H1 (cell line): ENCODE results near the gene RPTOR. TPM values are rescaled to one million over a fixed set of nuclear protein-coding genes. Genes with fewer than 3 reads are reported as not detected.

Experiments used
- CTCF ChIA-PET: fragments of 300-600 bp; sonication (Branson Sonifier 250); formaldehyde crosslinking; loops from one replicate; lab custom pipeline; 2021; ENCODE audit not compliant: partially characterized antibody; lab: Charles Lee
- POLR2A ChIA-PET: fragments of 300-600 bp; sonication (Branson Sonifier 250); formaldehyde crosslinking; loops from one replicate; lab custom pipeline; 2021; ENCODE audit warnings: inconsistent platforms; ENCODE audit not compliant: partially characterized antibody; lab: Charles Lee
- DNase-seq, 2 experiments: peaks; one replicate each; pipeline versions ENCODE4 v3.0.0 to v3.0.0-alpha.2; 2010 to 2022; ENCODE audit warnings: low spot score in 2 of 2, low read depth in 1 of 2, mixed read lengths in 1 of 2
- FAIRE-seq: peaks from 2 replicates; lab custom pipeline; 2011; peaks lifted over from hg19 to GRCh38; lab: Jason Lieb, UNC
- H2AFZ ChIP-seq: 2 replicates; pipeline ENCODE4 v1.8.1; 2012; ENCODE audit warnings: low read length, inconsistent platforms
- H2AK5ac ChIP-seq: 2 replicates; pipeline ENCODE4 v1.6.1; 2013; ENCODE audit warnings: low read depth, low read length
- H2BK120ac ChIP-seq: replicated peaks from 2 replicates; pipeline ENCODE3; 2013; ENCODE audit warnings: low read depth, low read length, inconsistent platforms
- H2BK12ac ChIP-seq: 2 replicates; pipeline ENCODE4 v1.6.1; 2013; ENCODE audit warnings: low read depth, low read length
- H2BK15ac ChIP-seq: 2 replicates; pipeline ENCODE4 v1.6.1; 2013; ENCODE audit warnings: low read length
- H2BK20ac ChIP-seq: 2 replicates; pipeline ENCODE4 v1.6.1; 2013; ENCODE audit warnings: low read length
- H2BK5ac ChIP-seq: 2 replicates; pipeline ENCODE4 v1.6.1; 2013; ENCODE audit warnings: low read depth, low read length
- H3K14ac ChIP-seq: 2 replicates; pipeline ENCODE4 v1.6.1; 2013; ENCODE audit warnings: inconsistent platforms; ENCODE audit not compliant: insufficient read length
- H3K18ac ChIP-seq: 2 replicates; pipeline ENCODE4 v1.6.1; 2013; ENCODE audit warnings: low read length; ENCODE audit errors: extremely low read depth
- H3K23ac ChIP-seq: 2 replicates; pipeline ENCODE4 v1.6.1; 2013; ENCODE audit warnings: inconsistent platforms; ENCODE audit not compliant: insufficient read length
- H3K23me2 ChIP-seq: 2 replicates; pipeline ENCODE4 v1.6.1; 2013; ENCODE audit warnings: low read depth, low read length
- H3K27ac ChIP-seq: 2 replicates; pipeline ENCODE4 v1.6.1; 2011; ENCODE audit warnings: low read depth, low read length, inconsistent platforms
- H3K27me3 ChIP-seq, 4 experiments: replicated peaks in 1 of 4; 1 replicate in 1 of 4; 2 replicates in 3 of 4; pipeline versions ENCODE4 v1.6.1 to v1.8.1; 2011 to 2013; ENCODE audit warnings: low read length in 3 of 4, mild to moderate bottlenecking in 3 of 4, inconsistent platforms in 2 of 4, mixed read lengths in 2 of 4, moderate library complexity in 1 of 4; ENCODE audit not compliant: control insufficient read depth in 3 of 4, insufficient read depth in 3 of 4; ENCODE audit errors: extremely low read depth in 1 of 4
- H3K36me3 ChIP-seq, 4 experiments: 2 replicates each; pipeline versions ENCODE4 v1.6.1 to v1.8.1; 2011 to 2013; ENCODE audit warnings: mild to moderate bottlenecking in 4 of 4, low read length in 3 of 4, moderate library complexity in 2 of 4, control low read depth in 1 of 4, inconsistent platforms in 1 of 4; ENCODE audit not compliant: insufficient read depth in 4 of 4, control insufficient read depth in 2 of 4
- H3K4ac ChIP-seq: replicated peaks from 2 replicates; pipeline ENCODE3; 2013; ENCODE audit warnings: low read length, low read depth, mixed read lengths, inconsistent platforms; ENCODE audit not compliant: insufficient read length
- H3K4me1 ChIP-seq, 4 experiments: replicated peaks in 1 of 4; 1 replicate in 1 of 4; 2 replicates in 3 of 4; pipeline versions ENCODE4 v1.6.1 to v1.8.1; 2011 to 2013; ENCODE audit warnings: low read length in 3 of 4, inconsistent platforms in 2 of 4, mixed read lengths in 1 of 4; ENCODE audit not compliant: insufficient read depth in 4 of 4, control insufficient read depth in 3 of 4
- H3K4me2 ChIP-seq, 2 experiments: 2 replicates each; pipeline versions ENCODE4 v1.6.1 to v1.8.1; 2011 to 2013; ENCODE audit warnings: low read depth in 2 of 2, low read length in 2 of 2, control low read depth in 1 of 2, inconsistent platforms in 1 of 2, mild to moderate bottlenecking in 1 of 2; ENCODE audit not compliant: insufficient read depth in 1 of 2
- H3K4me3 ChIP-seq, 4 experiments: fragments of 200-600, 300-600 bp in 1 of 4; sonication (generic), shearing (Covaris generic), sonication (Bioruptor Twin) in 1 of 4; 2 replicates each; pipeline versions ENCODE4 v1.5.1 to v1.8.1; 2011 to 2016; ENCODE audit warnings: low read length in 4 of 4, low read depth in 3 of 4, control low read depth in 2 of 4, inconsistent platforms in 2 of 4, mild to moderate bottlenecking in 2 of 4, mixed read lengths in 1 of 4, moderate library complexity in 1 of 4; ENCODE audit not compliant: insufficient read depth in 2 of 4; ENCODE audit errors: extremely low read depth in 1 of 4
- H3K56ac ChIP-seq: replicated peaks from 2 replicates; pipeline ENCODE3; 2013; ENCODE audit warnings: low read depth, mild to moderate bottlenecking, mixed read lengths, low read length, inconsistent platforms; ENCODE audit not compliant: insufficient read length
- H3K79me1 ChIP-seq: 2 replicates; pipeline ENCODE4 v1.6.1; 2013; ENCODE audit warnings: low read depth, low read length, control low read depth
- H3K79me2 ChIP-seq, 2 experiments: 2 replicates each; pipeline versions ENCODE4 v1.6.1 to v1.8.1; 2012 to 2013; ENCODE audit warnings: low read length in 2 of 2, mild to moderate bottlenecking in 2 of 2, inconsistent platforms in 1 of 2; ENCODE audit not compliant: insufficient read depth in 2 of 2, control insufficient read depth in 1 of 2
- H3K9ac ChIP-seq, 4 experiments: replicated peaks in 1 of 4; 1 replicate in 1 of 4; 2 replicates in 3 of 4; pipeline versions ENCODE4 v1.6.1 to v1.8.1; 2011 to 2013; ENCODE audit warnings: low read depth in 3 of 4, low read length in 3 of 4, control low read depth in 2 of 4, mild to moderate bottlenecking in 2 of 4, moderate library complexity in 2 of 4, inconsistent platforms in 1 of 4; ENCODE audit errors: extremely low read depth in 1 of 4
- H3K9me3 ChIP-seq, 2 experiments: 2 replicates each; pipeline versions ENCODE4 v1.6.1 to v1.8.1; 2012 to 2013; ENCODE audit warnings: mild to moderate bottlenecking in 2 of 2, moderate library complexity in 2 of 2, control low read depth in 1 of 2, inconsistent platforms in 1 of 2, low read depth in 1 of 2, low read length in 1 of 2, mixed read lengths in 1 of 2; ENCODE audit not compliant: insufficient read depth in 2 of 2
- H4K20me1 ChIP-seq, 2 experiments: replicated peaks in 1 of 2; 2 replicates each; pipeline versions ENCODE3 to v1.8.1; 2011 to 2013; ENCODE audit warnings: inconsistent platforms in 2 of 2, low read length in 2 of 2, mild to moderate bottlenecking in 1 of 2; ENCODE audit not compliant: insufficient read depth in 2 of 2, control insufficient read depth in 1 of 2
- H4K5ac ChIP-seq: 2 replicates; pipeline ENCODE4 v1.6.1; 2013; ENCODE audit warnings: low read length, low read depth, mixed read lengths, inconsistent platforms; ENCODE audit not compliant: insufficient read length
- H4K8ac ChIP-seq: 2 replicates; pipeline ENCODE4 v1.8.0; 2013; ENCODE audit warnings: mild to moderate bottlenecking, moderate library complexity, low read length, inconsistent platforms; ENCODE audit not compliant: insufficient read depth; ENCODE audit errors: extremely low read depth
- H4K91ac ChIP-seq: replicated peaks from 2 replicates; pipeline ENCODE3; 2013; ENCODE audit warnings: low read length, mixed read lengths, inconsistent platforms; ENCODE audit not compliant: insufficient read length
- SAP30 ChIP-seq: fragments of 300-600 bp; sonication (generic); IDR thresholded peaks from 2 replicates; pipeline ENCODE4 v1.7.1; 2012; ENCODE audit warnings: low read length, moderate library complexity, mild to moderate bottlenecking, inconsistent platforms; ENCODE audit not compliant: insufficient read depth, insufficient replicate concordance
- TAF7 ChIP-seq: optimal IDR thresholded peaks from 2 replicates; pipeline ENCODE3; 2011; ENCODE audit warnings: low read depth, mild to moderate bottlenecking, inconsistent platforms, low read length, moderate library complexity, borderline replicate concordance
- WGBS, 2 experiments: shearing (Covaris generic) in 1 of 2; methylation state at CpG; one replicate each; pipeline versions ENCODE4 v1.1.6 to v1.1.7; 2013 to 2015; ENCODE audit warnings: low lambda C conversion rate in 2 of 2, mixed read lengths in 2 of 2, inconsistent platforms in 1 of 2, low coverage in 1 of 2, missing lambda C conversion rate in 1 of 2; ENCODE audit not compliant: insufficient replicate concordance in 2 of 2, insufficient coverage in 1 of 2, insufficient read length in 1 of 2; ENCODE audit errors: extremely low coverage in 1 of 2, missing lambda C conversion rate in 1 of 2; 5-methylcytosine and 5-hydroxymethylcytosine counted together
- polyA plus RNA-seq, 7 experiments: library from polyadenylated mRNA; depleted of rRNA in 3 of 7; stranded (reverse) in 5 of 7; unstranded in 2 of 7; fragments of >200 nt in 5 of 7; fragments of 200-250 nt in 2 of 7; gene quantifications; 1 replicate in 5 of 7; 2 replicates in 1 of 7; 4 replicates in 1 of 7; pipeline versions ENCODE4 v1.2.1 to v1.2.3, GENCODE V29; 2011 to 2013; ENCODE audit warnings: missing spikeins in 2 of 7, mixed read lengths in 2 of 7
- total RNA-seq: library from RNA; stranded (reverse); fragmentation: NEBNext Ultra II Directional; extraction: Animal tissue kit (Norgen Biotek cat#: 25700); gene quantifications from 2 replicates; pipeline ENCODE4 v1.2.1, GENCODE V29; 2021

The RPTOR gene
- total and polyA plus RNA-seq, 2 of the 8 experiments (the other 6 are each of a cell fraction or from before 2014, with no cell fraction given): 6.9 to 28.7 TPM

DNA sequence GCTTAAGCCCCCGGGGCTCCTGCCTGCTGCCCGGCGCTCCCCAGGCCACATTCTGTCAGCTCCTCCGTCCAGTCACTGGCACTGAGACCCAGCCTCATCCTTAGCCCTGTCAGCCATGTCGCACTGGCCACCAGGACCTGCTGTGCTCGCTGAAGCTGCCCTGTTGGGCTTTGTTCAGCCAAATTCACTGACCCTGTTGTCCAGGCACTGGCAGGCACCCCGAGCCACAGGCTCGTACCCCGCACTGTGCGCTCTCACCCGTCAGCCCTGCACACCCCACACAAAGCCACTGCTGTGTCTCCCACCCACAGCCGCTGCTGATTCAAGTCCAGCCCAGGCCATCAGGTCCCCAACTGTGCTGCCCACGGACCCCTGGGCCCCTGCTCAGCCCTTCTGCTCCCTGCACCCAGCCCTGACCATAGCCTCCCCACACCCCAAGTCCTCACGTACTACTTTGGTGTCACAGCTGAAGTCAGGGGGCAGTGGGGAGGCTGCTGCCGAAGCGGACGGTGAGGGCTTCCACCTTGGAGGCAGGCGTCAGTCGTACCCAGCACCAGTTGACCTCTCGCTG lies 315.5 kb downstream of the RPTOR start:
- Histone ChIP-seq H2AK5ac (peak overlapping the region; percentile 82; the same call in 1 of the 2 replicates), H4K91ac (peak overlapping the region; percentile 94), H3K56ac (no peak overlapping the region), H3K23ac (no peak overlapping the region), H3K4ac (peak overlapping the region; percentile 92), H3K27me3 (no peaks in the 10 kb centered on the region), H3K36me3 (no peaks in the 10 kb centered on the region; a peak in 1 of 8 replicates), H3K79me2 (no peaks in the 10 kb centered on the region), H2BK20ac (peak overlapping the region; percentile 97), H2BK15ac (peak overlapping the region; percentile 97; the same call in 1 of the 2 replicates), H3K4me3 (peak overlapping the region in 1 of 4 experiments; percentile 15; a peak in 3 of 8 replicates), H3K79me1 (no peaks in the 10 kb centered on the region; the same call in none of the 2 replicates), H3K4me2 (peak overlapping the region in 1 of 2 experiments; percentile 35; a peak in 3 of 4 replicates), H2BK120ac (peak overlapping the region; percentile 90), H3K9me3 (no peaks in the 10 kb centered on the region), H2BK12ac (peak overlapping the region; percentile 97; the same call in 1 of the 2 replicates), H2AFZ (no peak overlapping the region), H4K8ac (no peak overlapping the region), H3K27ac (peak overlapping the region; percentile 15; the same call in 1 of the 2 replicates), H3K23me2 (no peaks in the 10 kb centered on the region), H3K4me1 (peaks cover 4 to 24% (median 13%) of the 10 kb centered on the region in 4 experiments), H4K5ac (peak overlapping the region; percentile 83), H3K14ac (peak overlapping the region; percentile 99), H2BK5ac (peak overlapping the region; percentile 81; the same call in 1 of the 2 replicates), H4K20me1 (peaks cover 0 to 2% of the 10 kb centered on the region in 2 experiments), H3K18ac (peak overlapping the region; percentile 93), H3K9ac (no peak overlapping the region)
- FAIRE-seq (no peak), DNase-seq (no peak)
- 90% methylated on average over 20 of the region's 20 CpGs; no CpG with 5 or more reads in 1 of the 2 experiments for WGBS, 2 experiments
- CTCF ChIA-PET: interaction anchor here (0.7 to 3.2 kb wide), 14 partner anchors 13 to 367 kb away, joined by 3 to 18 read pairs (median 4); no protein-coding TSS in a partner anchor
- TF ChIP-seq SAP30 (no peak), TAF7 (no peak)
- POLR2A ChIA-PET: interaction anchor here (0.7 to 1.8 kb wide), 6 partner anchors 8 to 33 kb away, joined by 3 to 5 read pairs (median 4); no protein-coding TSS in a partner anchor
